ENCODE results near the gene SLC25A44. TPM values are rescaled to one million over a fixed set of nuclear protein-coding genes. Genes with fewer than 3 reads are reported as not detected.
A peak's percentile ranks its signal among the peaks of the same experiment; 100 is the strongest.

SLC25A44 gene
- 11.8 and 15.9 TPM in 2 replicates for total RNA-seq (2014; rRNA removed; shearing (Covaris generic); ENCODE audit: low replicate concordance)

GRCh38 chr1:156193488-156194299 is at the start of gene SLC25A44:
TSS of gene SLC25A44 (plus strand) at chr1:156194104. CDS start at chr1:156199848, 5,744 bp downstream.
- in situ Hi-C loops (cut with HindIII; ENCODE audit: low pct_unique_long_range_greater_than_20kb, low sequenced_read_pairs): no loop called here
- DNase-seq (ENCODE audit: low read depth): peak; percentile 99

- in situ Hi-C loops (cut with HindIII; ENCODE audit: low pct_unique_long_range_greater_than_20kb, low sequenced_read_pairs): no loop called here
- no peak for DNase-seq (ENCODE audit: low read depth)
These were observed 49.2 kb upstream of the SLC25A44 start for GRCh38 chr1:156144742-156145141.

- in situ Hi-C loops (cut with HindIII; ENCODE audit: low pct_unique_long_range_greater_than_20kb, low sequenced_read_pairs): no loop called here
- no peak for DNase-seq (ENCODE audit: low read depth)
These were observed 48.3 kb upstream of the SLC25A44 start for GRCh38 chr1:156145650-156146019.

GRCh38 chr1:156146020-156146768 is 47.7 kb upstream of the SLC25A44 start:
- in situ Hi-C loops (cut with HindIII; ENCODE audit: low pct_unique_long_range_greater_than_20kb, low sequenced_read_pairs): no loop called here
- DNase-seq (ENCODE audit: low read depth): peak; percentile 86

- in situ Hi-C loops (cut with HindIII; ENCODE audit: low pct_unique_long_range_greater_than_20kb, low sequenced_read_pairs): no loop called here
- DNase-seq (ENCODE audit: low read depth): no peak
These were observed 47.0 kb upstream of the SLC25A44 start for GRCh38 chr1:156146769-156147405.

GRCh38 chr1:156148216-156148615 is 45.7 kb upstream of the SLC25A44 start:
- no peak for DNase-seq (ENCODE audit: low read depth)
- in situ Hi-C loops (cut with HindIII; ENCODE audit: low pct_unique_long_range_greater_than_20kb, low sequenced_read_pairs): no loop called here

GRCh38 chr1:156149374-156150332 is 44.3 kb upstream of the SLC25A44 start:
- no peak for DNase-seq (ENCODE audit: low read depth)
- in situ Hi-C loops (cut with HindIII; ENCODE audit: low pct_unique_long_range_greater_than_20kb, low sequenced_read_pairs): no loop called here

- in situ Hi-C loops (cut with HindIII; ENCODE audit: low pct_unique_long_range_greater_than_20kb, low sequenced_read_pairs): no loop called here
- no peak for DNase-seq (ENCODE audit: low read depth)
These were observed 43.4 kb upstream of the SLC25A44 start for GRCh38 chr1:156150333-156151011.

- peak; percentile 40 for DNase-seq (ENCODE audit: low read depth)
These were observed 42.7 kb upstream of the SLC25A44 start for GRCh38 chr1:156151093-156151688.

GRCh38 chr1:156152628-156153027 is 41.3 kb upstream of the SLC25A44 start:
- in situ Hi-C loops (cut with HindIII; ENCODE audit: low pct_unique_long_range_greater_than_20kb, low sequenced_read_pairs): no loop called here
- peak; percentile 78 for DNase-seq (ENCODE audit: low read depth)

More at GRCh38 chr1:156151093-156151688, 42.7 kb upstream of the SLC25A44 start:
- in situ Hi-C loops (cut with HindIII; ENCODE audit: low pct_unique_long_range_greater_than_20kb, low sequenced_read_pairs): no loop called here

- in situ Hi-C loops (cut with HindIII; ENCODE audit: low pct_unique_long_range_greater_than_20kb, low sequenced_read_pairs): no loop called here
- no peak for DNase-seq (ENCODE audit: low read depth)
These were observed 40.5 kb upstream of the SLC25A44 start, which contains the start of gene SEMA4A for GRCh38 chr1:156153362-156153761. TSS of gene SEMA4A (plus strand) at chr1:156153585. CDS start at chr1:156154579, 994 bp downstream.

GRCh38 chr1:156154317-156154749 is 39.6 kb upstream of the SLC25A44 start:
- in situ Hi-C loops (cut with HindIII; ENCODE audit: low pct_unique_long_range_greater_than_20kb, low sequenced_read_pairs): no loop called here
- DNase-seq (ENCODE audit: low read depth): no peak

- in situ Hi-C loops (cut with HindIII; ENCODE audit: low pct_unique_long_range_greater_than_20kb, low sequenced_read_pairs): no loop called here
- no peak for DNase-seq (ENCODE audit: low read depth)
These were observed 38.0 kb upstream of the SLC25A44 start for GRCh38 chr1:156155756-156156510.

- in situ Hi-C loops (cut with HindIII; ENCODE audit: low pct_unique_long_range_greater_than_20kb, low sequenced_read_pairs): no loop called here
- DNase-seq (ENCODE audit: low read depth): no peak
These were observed 36.4 kb upstream of the SLC25A44 start for GRCh38 chr1:156157506-156157905.

- in situ Hi-C loops (cut with HindIII; ENCODE audit: low pct_unique_long_range_greater_than_20kb, low sequenced_read_pairs): no loop called here
- no peak for DNase-seq (ENCODE audit: low read depth)
These were observed 35.9 kb upstream of the SLC25A44 start for GRCh38 chr1:156157966-156158365.
